Left ventricle myocardium inferior (tissue), 1 donor: ENCODE data around the gene XIRP1. TPM values are rescaled to one million over a fixed set of nuclear protein-coding genes. Genes with fewer than 3 reads are reported as not detected.
A peak's percentile ranks its signal among the peaks of the same experiment; 100 is the strongest.

Experiments
- DNase-seq: peaks from one replicate; pipeline ENCODE4 v3.0.0-alpha.2; 2020
- H3K27ac ChIP-seq: fragments of 200-600 bp; replicated peaks from 2 replicates; pipeline ENCODE4 v1.8.0; 2021
- H3K27me3 ChIP-seq: fragments of 200-600 bp; 2 replicates; pipeline ENCODE4 v1.8.0; 2021; ENCODE audit warnings: low read depth
- H3K36me3 ChIP-seq: fragments of 200-600 bp; 2 replicates; pipeline ENCODE4 v1.8.0; 2021
- H3K4me1 ChIP-seq: fragments of 200-600 bp; 2 replicates; pipeline ENCODE4 v1.8.0; 2021
- H3K4me3 ChIP-seq: fragments of 200-600 bp; 2 replicates; pipeline ENCODE4 v1.8.0; 2021; ENCODE audit warnings: mild to moderate bottlenecking, moderate library complexity
- H3K9me3 ChIP-seq: fragments of 200-600 bp; replicated peaks from 2 replicates; pipeline ENCODE4 v1.8.0; 2021
- CTCF ChIP-seq: fragments of 200-600 bp; IDR thresholded peaks from 2 replicates; pipeline ENCODE4 v1.8.0; 2021; ENCODE audit warnings: antibody characterized with exemption, mild to moderate bottlenecking, borderline replicate concordance
- intact Hi-C: fragments of 100-400 bp; cut with micrococcal nuclease; formaldehyde crosslinking; loops from one replicate; pipeline ENCODE4 v1.11.0; 2022
- total RNA-seq: library from RNA; stranded (reverse); fragmentation: NEBNext Ultra II Directional; extraction: Animal tissue kit (Norgen Biotek cat#: 25700); gene quantifications from one replicate; pipeline ENCODE4 v1.2.1, GENCODE V29; 2021
- donor health status: DM: no; HTN: yes; CAD: no; lungs with severe emphysema.

Gene XIRP1
- total RNA-seq, 1 donor from 2014 or later, result 386 TPM

DNA sequence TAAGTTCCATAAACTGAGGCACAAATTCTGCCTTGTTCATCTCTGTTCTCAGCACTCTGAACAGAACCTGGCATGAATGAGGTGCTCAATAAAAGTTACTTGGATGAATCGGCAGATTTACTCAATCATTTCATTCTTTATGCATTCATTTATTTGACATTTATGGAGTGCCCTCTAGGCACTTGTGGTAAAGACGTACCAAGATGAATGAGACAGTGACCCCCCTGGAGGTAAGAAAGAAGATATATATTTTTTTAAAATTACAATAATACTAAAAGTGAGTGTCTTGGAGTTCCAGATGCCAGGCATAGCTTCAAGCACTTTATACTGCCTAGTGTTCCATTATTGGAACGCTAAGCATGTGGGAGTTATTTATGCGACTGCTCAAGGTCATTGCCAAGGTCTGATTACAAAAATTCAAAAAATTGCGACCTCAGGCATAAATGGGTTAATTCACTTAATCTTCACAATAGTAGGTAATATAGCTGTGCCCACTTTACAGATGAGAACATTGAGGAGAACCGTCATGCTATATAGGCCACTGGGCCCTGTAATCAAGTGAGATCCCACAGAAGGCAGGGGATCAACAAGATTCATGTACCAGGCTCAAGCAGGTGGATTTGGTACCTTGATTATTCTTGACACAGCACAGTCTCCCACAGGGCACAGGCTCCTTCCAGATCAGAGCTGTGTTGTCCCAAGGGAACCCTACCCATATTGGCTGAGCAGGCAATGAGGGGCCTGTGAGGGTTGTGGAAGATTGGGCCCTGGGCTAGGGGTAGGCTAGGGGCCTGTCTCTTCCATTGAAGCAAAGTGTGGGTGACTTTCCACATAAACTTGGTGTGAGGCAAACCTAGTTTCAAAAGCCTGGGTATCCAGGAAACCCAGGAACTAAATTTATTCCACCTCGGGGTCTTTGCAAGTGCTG is 10.7 kb downstream of the XIRP1 start:
- no peaks in the 10 kb centered on the region for H3K9me3 ChIP-seq
- no peak for TF ChIP-seq CTCF
- peak overlapping the region; percentile 61 for H3K4me3 ChIP-seq
- H3K4me1 ChIP-seq, result peaks cover 87% of the 10 kb centered on the region
- intact Hi-C loops, result no loop called here
- no peaks in the 10 kb centered on the region for H3K27me3 ChIP-seq
- peak overlapping the region; percentile 94 for H3K27ac ChIP-seq
- DNase-seq, result no peak
- H3K36me3 ChIP-seq, result peaks cover 30% of the 10 kb centered on the region

DNA sequence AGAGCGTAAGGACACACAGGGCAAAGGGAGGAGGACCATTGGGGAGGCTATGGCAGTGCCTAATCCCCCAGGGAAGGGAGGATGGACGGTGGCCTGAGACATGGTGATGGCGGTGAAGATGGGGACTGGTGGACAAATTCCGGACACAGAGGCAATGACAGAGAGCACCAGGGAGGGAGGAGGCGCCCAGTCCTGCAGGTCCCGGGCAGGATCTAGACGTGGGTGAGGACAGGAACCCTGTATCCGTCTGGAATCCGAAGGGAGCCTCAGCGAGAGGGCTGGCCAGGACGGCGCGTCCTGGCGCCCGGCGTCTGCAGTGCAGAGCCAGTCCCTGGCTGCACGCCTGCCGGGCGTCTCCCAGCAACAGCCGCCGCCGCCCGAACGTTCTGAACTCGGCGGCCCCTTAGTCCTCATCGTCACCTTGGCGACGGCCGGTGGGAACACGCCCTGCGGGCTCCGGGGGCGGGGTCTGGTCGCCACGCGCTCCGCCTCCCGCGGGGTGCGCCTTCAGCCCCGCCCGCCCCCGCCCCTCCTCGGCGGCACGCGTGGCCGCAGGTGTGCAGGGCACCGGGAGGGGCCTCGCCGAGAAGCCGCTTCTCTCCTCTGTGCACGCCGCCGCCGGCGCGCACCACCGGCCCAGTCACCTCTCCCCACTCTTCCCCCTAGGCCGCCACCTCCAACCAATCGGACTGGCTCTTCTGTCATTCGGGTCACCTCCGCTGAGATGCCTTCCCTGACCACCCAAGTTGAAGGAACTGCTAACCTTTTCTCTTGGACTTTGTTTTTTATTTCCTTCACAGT is 11.6 kb downstream of the XIRP1 start:
- Histone ChIP-seq H3K27me3 (no peaks in the 10 kb centered on the region), H3K4me3 (peak overlapping the region; percentile 61), H3K4me1 (peaks cover 81% of the 10 kb centered on the region), H3K27ac (peak overlapping the region; percentile 94), H3K9me3 (no peaks in the 10 kb centered on the region), H3K36me3 (peaks cover 20% of the 10 kb centered on the region)
- peak; percentile 57 for TF ChIP-seq CTCF
- peak; percentile 94 for DNase-seq
- intact Hi-C loops, result no loop called here

GRCh38 chr3:39180183-39180545 is 12.2 kb downstream of the XIRP1 start:
- intact Hi-C loops, result no loop called here
- Histone ChIP-seq H3K9me3 (no peaks in the 10 kb centered on the region), H3K4me1 (peaks cover 75% of the 10 kb centered on the region), H3K27ac (peak overlapping the region; percentile 94), H3K4me3 (peak overlapping the region; percentile 61), H3K36me3 (peaks cover 14% of the 10 kb centered on the region), H3K27me3 (no peaks in the 10 kb centered on the region)
- DNase-seq, result no peak
- no peak for TF ChIP-seq CTCF

- peaks cover 2% of the 10 kb centered on the region for H3K36me3 ChIP-seq
- H3K27me3 ChIP-seq, result no peaks in the 10 kb centered on the region
- peaks cover 59% of the 10 kb centered on the region for H3K4me1 ChIP-seq
- H3K4me3 ChIP-seq, result peak overlapping the region; percentile 67
- intact Hi-C loops, result no loop called here
- DNase-seq, result no peak
- no peak for TF ChIP-seq CTCF
- peak overlapping the region; percentile 94 for H3K27ac ChIP-seq
- no peaks in the 10 kb centered on the region for H3K9me3 ChIP-seq
These were observed 13.8 kb downstream of the XIRP1 start for GRCh38 chr3:39178553-39178952.

GRCh38 chr3:39177708-39178332 is 14.6 kb downstream of the XIRP1 start:
- peaks cover 52% of the 10 kb centered on the region for H3K4me1 ChIP-seq
- no peak for TF ChIP-seq CTCF
- intact Hi-C loops, result no loop called here

More at GRCh38 chr3:39177708-39178332, 14.6 kb downstream of the XIRP1 start:
- Histone ChIP-seq H3K36me3 (no peaks in the 10 kb centered on the region), H3K27ac (peak overlapping the region; percentile 94), H3K4me3 (peak overlapping the region; percentile 67), H3K9me3 (no peaks in the 10 kb centered on the region), H3K27me3 (no peaks in the 10 kb centered on the region)
- DNase-seq, result peak; percentile 89
